Smooth muscle cell of bladder (primary cell): ENCODE data around the gene ZNF557. TPM values are rescaled to one million over a fixed set of nuclear protein-coding genes. Genes with fewer than 3 reads are reported as not detected.

ENCODE experiments used
- total RNA-seq: library from RNA; depleted of rRNA; stranded (reverse); fragments of >200 nt; gene quantifications from 2 replicates; pipeline ENCODE4 v1.2.3, GENCODE V29; 2014

Gene ZNF557
- total RNA-seq = 19.1 and 19.2 TPM in 2 replicates

DNA sequence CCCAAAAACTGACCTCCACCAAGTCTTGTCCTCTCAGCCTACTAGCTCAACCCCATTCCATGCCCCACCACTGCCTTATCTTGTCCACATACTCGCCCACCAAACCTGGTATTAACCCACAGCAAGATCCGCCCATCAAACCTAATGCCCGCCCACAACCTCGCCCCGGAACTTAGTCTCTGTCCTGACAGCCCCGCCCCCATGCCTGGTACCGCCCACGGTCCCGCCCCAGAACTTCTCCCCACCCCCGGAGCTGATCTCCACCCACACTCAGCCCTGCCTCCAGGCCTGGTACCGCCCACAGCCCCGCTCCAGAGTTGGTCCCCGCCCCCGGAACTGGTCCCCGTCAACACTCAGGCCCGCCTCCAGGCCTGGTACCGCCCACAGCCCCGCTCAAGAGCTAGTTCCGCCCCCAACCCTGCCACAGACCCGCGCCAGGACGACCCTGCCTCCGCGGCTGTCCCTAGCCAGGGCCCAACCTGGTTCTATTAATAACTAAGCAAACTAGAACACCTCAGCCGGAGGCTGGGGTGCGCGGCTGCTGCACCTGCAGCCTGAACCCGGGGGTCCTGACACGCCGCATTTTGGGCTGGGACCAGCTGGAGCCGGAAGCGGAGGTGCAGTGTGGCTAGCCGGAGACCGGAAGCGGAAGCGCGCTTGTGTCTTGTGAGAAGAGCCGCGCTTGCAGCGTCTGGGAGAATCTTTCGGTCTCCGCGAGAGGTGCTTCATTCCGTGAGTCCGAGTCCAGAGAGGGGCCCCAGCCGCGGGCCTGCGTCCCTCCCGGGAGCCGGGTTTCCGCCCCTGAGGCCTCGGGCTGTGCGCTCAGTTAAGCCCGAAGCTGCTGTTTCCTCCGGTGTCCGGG lies at the start of gene ZNF557:
TSS of gene ZNF557 (plus strand) at position 662 of the 862 bp plus-strand sequence. CDS start 5,372 bp downstream, outside the sequence.

GRCh38 chr19:7021331-7021730 lies 48.2 kb upstream of the ZNF557 start, which contains the start of gene MBD3L2B:
Gene MBD3L2B (minus strand): TSS chr19:7021431. CDS start chr19:7021397, 34 bp downstream.

GRCh38 chr19:7030278-7030677 lies 39.2 kb upstream of the ZNF557 start, which contains the start of gene MBD3L5:
Gene MBD3L5 (plus strand): TSS chr19:7030578. CDS start chr19:7030612, 34 bp downstream.

DNA sequence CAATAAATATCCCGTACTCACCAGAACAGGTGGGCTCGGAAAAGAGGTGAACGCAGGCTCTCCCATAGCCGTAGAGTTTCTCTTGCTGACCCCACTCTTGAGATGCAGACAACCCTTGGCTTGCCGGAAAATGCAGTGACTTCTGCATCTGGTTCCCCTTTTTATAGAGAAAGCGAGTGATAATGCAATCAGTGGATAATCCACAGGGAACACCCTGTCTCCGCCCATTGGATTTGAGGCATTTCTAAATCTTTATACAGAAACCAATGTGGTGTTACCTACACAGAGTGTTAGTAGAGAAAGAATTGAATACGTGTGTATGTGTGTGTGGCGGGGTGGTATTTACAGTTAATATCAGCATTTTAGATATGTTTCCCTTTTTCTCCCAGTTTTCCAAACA lies 29.4 kb upstream of the ZNF557 start, which contains the start of gene MBD3L4:
TSS of gene MBD3L4 (minus strand) at position 101 of the 400 bp plus-strand sequence. CDS start at position 66, 35 bp downstream.

DNA sequence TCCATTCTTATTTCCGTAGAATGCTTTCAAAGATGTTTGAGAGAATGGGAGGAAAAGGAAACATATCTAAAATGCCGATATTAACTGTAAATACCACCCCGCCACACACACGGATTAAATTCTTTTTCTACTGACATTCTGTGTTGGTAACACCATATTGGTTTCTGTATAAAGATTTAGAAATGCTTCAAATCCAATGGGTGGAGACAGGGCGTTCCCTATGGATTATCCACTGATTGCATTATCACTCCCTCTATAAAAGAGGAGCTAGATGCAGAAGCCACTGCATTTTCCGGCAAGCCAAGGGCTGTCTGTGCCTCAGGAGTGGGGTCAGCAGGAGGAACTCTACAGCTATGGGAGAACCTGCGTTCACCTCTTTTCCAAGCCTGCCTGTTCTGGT lies 20.5 kb upstream of the ZNF557 start, which contains the start of gene MBD3L2:
TSS of gene MBD3L2 (plus strand) at position 301 of the 400 bp plus-strand sequence. CDS start at position 354, 53 bp downstream.

DNA sequence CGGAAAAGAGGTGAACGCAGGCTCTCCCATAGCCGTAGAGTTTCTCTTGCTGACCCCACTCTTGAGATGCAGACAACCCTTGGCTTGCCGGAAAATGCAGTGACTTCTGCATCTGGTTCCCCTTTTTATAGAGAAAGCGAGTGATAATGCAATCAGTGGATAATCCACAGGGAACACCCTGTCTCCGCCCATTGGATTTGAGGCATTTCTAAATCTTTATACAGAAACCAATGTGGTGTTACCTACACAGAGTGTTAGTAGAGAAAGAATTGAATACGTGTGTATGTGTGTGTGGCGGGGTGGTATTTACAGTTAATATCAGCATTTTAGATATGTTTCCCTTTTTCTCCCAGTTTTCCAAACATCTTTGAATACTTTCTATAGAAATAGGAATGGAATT lies 10.9 kb upstream of the ZNF557 start, which contains the start of gene MBD3L3:
TSS of gene MBD3L3 (minus strand) at position 101 of the 400 bp plus-strand sequence. CDS start at position 30, 71 bp downstream.

Other genes starting within 250 kb of the ZNF557 start
- not detected in 2 replicates for gene ADGRE1, start 182.1 kb upstream of the ZNF557 start, total RNA-seq
- not detected in 2 replicates for gene MBD3L2B, start 48.3 kb upstream of the ZNF557 start, total RNA-seq
- gene MBD3L5, start 39.1 kb upstream of the ZNF557 start, total RNA-seq = not detected in 2 replicates
- not detected in 2 replicates for gene MBD3L4, start 29.5 kb upstream of the ZNF557 start, total RNA-seq
- not detected in 2 replicates for gene MBD3L2, start 20.4 kb upstream of the ZNF557 start, total RNA-seq
- not detected in 2 replicates for gene MBD3L3, start 11.0 kb upstream of the ZNF557 start, total RNA-seq
- gene INSR, start 224.7 kb downstream of the ZNF557 start, total RNA-seq = 20.2 and 31.3 TPM in 2 replicates